ENCODE measurements around the gene NTHL1.

The NTHL1 gene

GRCh38 chr16:2085669-2086068 is 38.0 kb upstream of the NTHL1 start:
- H3K79me2 ChIP-seq (ENCODE audit: insufficient read depth, low read length) = no peaks in the 10 kb centered on the region
- H2AFZ ChIP-seq (ENCODE audit: low read depth, low read length) = no peak overlapping the region
- TF ChIP-seq EZH2 (IDR thresholded peaks at IDR 0.05; ENCODE audit: borderline replicate concordance, low read depth, low read length, severe bottlenecking) (no peak), CTCF (IDR thresholded peaks at IDR 0.05; ENCODE audit: borderline replicate concordance, extremely low read depth, low read length, poor library complexity, severe bottlenecking) (no peak)
- H3K9ac ChIP-seq (ENCODE audit: low read depth, low read length) = no peak overlapping the region
- H3K4me1 ChIP-seq (ENCODE audit: insufficient read depth, low read length) = no peaks in the 10 kb centered on the region
- peaks cover 96% of the 10 kb centered on the region for H3K36me3 ChIP-seq (ENCODE audit: insufficient read depth, low read length)
- no peak for ATAC-seq (ENCODE audit: insufficient read depth, low read depth)
- H3K4me3 ChIP-seq (ENCODE audit: low read depth in 1 of 2, low read length in 2 of 2) = no peak overlapping the region
- H3K4me2 ChIP-seq (ENCODE audit: insufficient read depth, low read length) = no peak overlapping the region
- H3K27ac ChIP-seq (ENCODE audit: low read length) = no peak overlapping the region
- H3K27me3 ChIP-seq (ENCODE audit: insufficient read depth, low read length, poor library complexity) = no peaks in the 10 kb centered on the region
- peaks cover 19% of the 10 kb centered on the region for H4K20me1 ChIP-seq (ENCODE audit: insufficient read depth, low read length)
- H3K9me3 ChIP-seq (ENCODE audit: insufficient read depth, low read length, severe bottlenecking) = no peaks in the 10 kb centered on the region
- DNase-seq = no peak

GRCh38 chr16:2084895-2085625 is 37.4 kb upstream of the NTHL1 start:
- TF ChIP-seq CTCF (IDR thresholded peaks at IDR 0.05; ENCODE audit: borderline replicate concordance, extremely low read depth, low read length, poor library complexity, severe bottlenecking) = no peak
- no peak for TF ChIP-seq EZH2 (IDR thresholded peaks at IDR 0.05; ENCODE audit: borderline replicate concordance, low read depth, low read length, severe bottlenecking)
- H3K4me1 ChIP-seq (ENCODE audit: insufficient read depth, low read length) = no peaks in the 10 kb centered on the region
- ATAC-seq (ENCODE audit: insufficient read depth, low read depth) (no peak), DNase-seq (no peak)
- H3K9me3 ChIP-seq (ENCODE audit: insufficient read depth, low read length, severe bottlenecking) = no peaks in the 10 kb centered on the region
- H3K9ac ChIP-seq (ENCODE audit: low read depth, low read length) = no peak overlapping the region
- no peak overlapping the region for H2AFZ ChIP-seq (ENCODE audit: low read depth, low read length)
- H4K20me1 ChIP-seq (ENCODE audit: insufficient read depth, low read length) = peaks cover 19% of the 10 kb centered on the region
- H3K4me3 ChIP-seq (ENCODE audit: low read depth in 1 of 2, low read length in 2 of 2) = no peak overlapping the region
- no peak overlapping the region for H3K27ac ChIP-seq (ENCODE audit: low read length)
- no peaks in the 10 kb centered on the region for H3K79me2 ChIP-seq (ENCODE audit: insufficient read depth, low read length)
- no peak overlapping the region for H3K4me2 ChIP-seq (ENCODE audit: insufficient read depth, low read length)
- peaks cover 92% of the 10 kb centered on the region for H3K36me3 ChIP-seq (ENCODE audit: insufficient read depth, low read length)
- no peaks in the 10 kb centered on the region for H3K27me3 ChIP-seq (ENCODE audit: insufficient read depth, low read length, poor library complexity)

- H3K4me3 ChIP-seq (ENCODE audit: low read depth in 1 of 2, low read length in 2 of 2) = no peak overlapping the region
- peaks cover 92% of the 10 kb centered on the region for H3K36me3 ChIP-seq (ENCODE audit: insufficient read depth, low read length)
- no peaks in the 10 kb centered on the region for H3K79me2 ChIP-seq (ENCODE audit: insufficient read depth, low read length)
- no peak for TF ChIP-seq EZH2 (IDR thresholded peaks at IDR 0.05; ENCODE audit: borderline replicate concordance, low read depth, low read length, severe bottlenecking)
- TF ChIP-seq CTCF (IDR thresholded peaks at IDR 0.05; ENCODE audit: borderline replicate concordance, extremely low read depth, low read length, poor library complexity, severe bottlenecking) = no peak
- no peak for DNase-seq
- H2AFZ ChIP-seq (ENCODE audit: low read depth, low read length) = no peak overlapping the region
- H3K9me3 ChIP-seq (ENCODE audit: insufficient read depth, low read length, severe bottlenecking) = no peaks in the 10 kb centered on the region
- H3K4me1 ChIP-seq (ENCODE audit: insufficient read depth, low read length) = no peaks in the 10 kb centered on the region
- ATAC-seq (ENCODE audit: insufficient read depth, low read depth) = no peak
- H4K20me1 ChIP-seq (ENCODE audit: insufficient read depth, low read length) = peaks cover 18% of the 10 kb centered on the region
- no peak overlapping the region for H3K9ac ChIP-seq (ENCODE audit: low read depth, low read length)
- H3K27ac ChIP-seq (ENCODE audit: low read length) = no peak overlapping the region
- no peaks in the 10 kb centered on the region for H3K27me3 ChIP-seq (ENCODE audit: insufficient read depth, low read length, poor library complexity)
- H3K4me2 ChIP-seq (ENCODE audit: insufficient read depth, low read length) = no peak overlapping the region
Measured at GRCh38 chr16:2083876-2084780, 36.5 kb upstream of the NTHL1 start.

Measured in DND-41 (cell line).